Caco-2 (cell line): ENCODE data around the gene CLDND1. TPM values are rescaled to one million over a fixed set of nuclear protein-coding genes. Genes with fewer than 3 reads are reported as not detected.

Source experiments
- BruUV-seq: library from RNA; stranded (reverse); fragments of 400-500 nt; replicated peaks from 2 replicates; lab custom pipeline; 2021; lab: Mats Ljungman, UMichigan
- CTCF ChIA-PET: fragments of 300-600 bp; sonication (Branson Sonifier 250); formaldehyde crosslinking; loops from one replicate; lab custom pipeline; 2022; ENCODE audit warnings: antibody characterized with exemption; lab: Charles Lee
- POLR2A ChIA-PET: fragments of 300-600 bp; sonication (Branson Sonifier 250); formaldehyde crosslinking; loops from one replicate; lab custom pipeline; 2022; ENCODE audit warnings: antibody characterized with exemption; lab: Charles Lee
- DNase-seq, 2 experiments: peaks; one replicate each; pipeline versions ENCODE4 v3.0.0 to v3.0.0-alpha.2; 2020 to 2022
- H3K27me3 ChIP-seq: replicated peaks from 2 replicates; pipeline ENCODE4 v1.6.0; 2011; ENCODE audit warnings: low read length; ENCODE audit not compliant: control insufficient read depth, insufficient read depth
- H3K36me3 ChIP-seq: 2 replicates; pipeline ENCODE4 v1.5.1; 2011; ENCODE audit warnings: low read length; ENCODE audit not compliant: control insufficient read depth, insufficient read depth
- H3K4me1 ChIP-seq: fragments of 250-450 bp; sonication (Bioruptor Pico); 2 replicates; pipeline ENCODE4 v1.5.1; 2020; ENCODE audit warnings: mild to moderate bottlenecking
- H3K4me3 ChIP-seq: 2 replicates; pipeline ENCODE4 v1.5.1; 2011; ENCODE audit warnings: low read depth, mild to moderate bottlenecking, control low read depth, low read length
- H3K9me3 ChIP-seq: fragments of 250-450 bp; sonication (Bioruptor Pico); 2 replicates; pipeline ENCODE4 v1.5.1; 2020; ENCODE audit warnings: mild to moderate bottlenecking, moderate library complexity
- H3K27ac Mint-ChIP-seq: one replicate; pipeline ENCODE4 v1.8.0; 2022; ENCODE audit warnings: mixed read lengths; ENCODE audit not compliant: unreplicated experiment
- H3K27me3 Mint-ChIP-seq: one replicate; pipeline ENCODE4 v1.8.0; 2022; ENCODE audit warnings: mixed read lengths; ENCODE audit not compliant: insufficient read depth, unreplicated experiment
- H3K36me3 Mint-ChIP-seq: one replicate; pipeline ENCODE4 v1.8.0; 2022; ENCODE audit warnings: mild to moderate bottlenecking, mixed read lengths; ENCODE audit not compliant: insufficient read depth, unreplicated experiment
- H3K4me1 Mint-ChIP-seq: one replicate; pipeline ENCODE4 v1.8.0; 2022; ENCODE audit warnings: low read depth, mixed read lengths; ENCODE audit not compliant: unreplicated experiment
- H3K4me3 Mint-ChIP-seq: one replicate; pipeline ENCODE4 v1.8.0; 2022; ENCODE audit warnings: mild to moderate bottlenecking, moderate library complexity, mixed read lengths; ENCODE audit not compliant: unreplicated experiment
- H3K9me3 Mint-ChIP-seq: one replicate; pipeline ENCODE4 v1.8.0; 2022; ENCODE audit warnings: mixed read lengths; ENCODE audit not compliant: unreplicated experiment
- CTCF ChIP-seq, 2 experiments: fragments of 200-600 bp in 1 of 2; IDR thresholded peaks; 1 replicate in 1 of 2; 2 replicates in 1 of 2; pipeline versions ENCODE4 v1.5.1 to v1.8.0; 2011 to 2022; ENCODE audit warnings: antibody characterized with exemption in 1 of 2, control low read depth in 1 of 2, inconsistent platforms in 1 of 2, low read depth in 1 of 2, low read length in 1 of 2, mild to moderate bottlenecking in 1 of 2, moderate library complexity in 1 of 2; ENCODE audit not compliant: insufficient read depth in 1 of 2, severe bottlenecking in 1 of 2, unreplicated experiment in 1 of 2
- intact Hi-C: fragments of 100-400 bp; cut with micrococcal nuclease; formaldehyde crosslinking; loops from one replicate; pipeline ENCODE4 v1.10.0; 2022; ENCODE audit not compliant: unreplicated experiment
- total RNA-seq: library from RNA; stranded (reverse); gene quantifications from 2 replicates; pipeline ENCODE4 v1.2.3, GENCODE V29; 2022

CLDND1 gene
- total RNA-seq, 1 experiment from 2014 or later, result 56.0 TPM

GRCh38 chr3:98534168-98534567 is 11.5 kb upstream of the CLDND1 start:
- Histone ChIP-seq H3K27me3 (no peaks in the 10 kb centered on the region), H3K36me3 (no peaks in the 10 kb centered on the region), H3K9me3 (no peaks in the 10 kb centered on the region), H3K4me1 (peaks cover under 1% of the 10 kb centered on the region), H3K4me3 (no peak overlapping the region)
- Mint-ChIP-seq H3K27me3 (no peaks in the 10 kb centered on the region), H3K27ac (no peak overlapping the region), H3K4me3 (no peak overlapping the region), H3K9me3 (no peaks in the 10 kb centered on the region), H3K4me1 (no peaks in the 10 kb centered on the region), H3K36me3 (no peaks in the 10 kb centered on the region)
- no peak for TF ChIP-seq CTCF (IDR thresholded peaks at IDR 0.05; ENCODE audit: insufficient read depth in 1 of 2, low read depth in 1 of 2, low read length in 1 of 2, severe bottlenecking in 1 of 2, unreplicated experiment in 1 of 2)
- CTCF ChIA-PET, result no interaction called here
- intact Hi-C loops, result no loop called here
- DNase-seq, result no peak
- POLR2A ChIA-PET, result no interaction called here
- BruUV-seq, result no TSS peak

- Histone ChIP-seq H3K9me3 (no peaks in the 10 kb centered on the region), H3K27me3 (no peaks in the 10 kb centered on the region), H3K4me3 (no peak overlapping the region), H3K36me3 (no peaks in the 10 kb centered on the region), H3K4me1 (peaks cover 8% of the 10 kb centered on the region)
- no peaks in the 10 kb centered on the region for H3K4me1 Mint-ChIP-seq
- ChIA-PET CTCF (no interaction called here), POLR2A (no interaction called here)
- H3K27me3 Mint-ChIP-seq, result no peaks in the 10 kb centered on the region
- no peaks in the 10 kb centered on the region for H3K36me3 Mint-ChIP-seq
- no peak overlapping the region for H3K27ac Mint-ChIP-seq
- no peaks in the 10 kb centered on the region for H3K9me3 Mint-ChIP-seq
- DNase-seq, result no peak
- intact Hi-C loops, result no loop called here
- TF ChIP-seq CTCF (IDR thresholded peaks at IDR 0.05; ENCODE audit: insufficient read depth in 1 of 2, low read depth in 1 of 2, low read length in 1 of 2, severe bottlenecking in 1 of 2, unreplicated experiment in 1 of 2), result no peak
- no peak overlapping the region for H3K4me3 Mint-ChIP-seq
- no TSS peak for BruUV-seq
These were observed 10.2 kb upstream of the CLDND1 start for GRCh38 chr3:98532709-98533571.

- Histone ChIP-seq H3K9me3 (no peaks in the 10 kb centered on the region), H3K27me3 (no peaks in the 10 kb centered on the region), H3K36me3 (no peaks in the 10 kb centered on the region), H3K4me1 (peaks cover 8% of the 10 kb centered on the region), H3K4me3 (no peak overlapping the region)
- no peaks in the 10 kb centered on the region for H3K27me3 Mint-ChIP-seq
- no peaks in the 10 kb centered on the region for H3K4me1 Mint-ChIP-seq
- H3K27ac Mint-ChIP-seq, result no peak overlapping the region
- no peak overlapping the region for H3K4me3 Mint-ChIP-seq
- no peak for DNase-seq
- H3K36me3 Mint-ChIP-seq, result no peaks in the 10 kb centered on the region
- ChIA-PET CTCF (no interaction called here), POLR2A (no interaction called here)
- H3K9me3 Mint-ChIP-seq, result no peaks in the 10 kb centered on the region
- BruUV-seq, result no TSS peak
- intact Hi-C loops, result no loop called here
- TF ChIP-seq CTCF (IDR thresholded peaks at IDR 0.05; ENCODE audit: insufficient read depth in 1 of 2, low read depth in 1 of 2, low read length in 1 of 2, severe bottlenecking in 1 of 2, unreplicated experiment in 1 of 2), result no peak
These were observed 9.6 kb upstream of the CLDND1 start for GRCh38 chr3:98532275-98532637.
